Endothelial cell of umbilical vein (primary cell): ENCODE measurements around the gene CDH11. TPM values are rescaled to one million over a fixed set of nuclear protein-coding genes. Genes with fewer than 3 reads are reported as not detected.

Experiments
- BruUV-seq: library from RNA; stranded (reverse); fragments of 400-500 nt; replicated peaks from 2 replicates; lab custom pipeline; 2021; lab: Mats Ljungman, UMichigan
- CTCF ChIA-PET: fragments of 300-600, 350-600 bp; sonication (Branson Sonifier 250); formaldehyde crosslinking; loops from one replicate; lab custom pipeline; 2021; ENCODE audit warnings: antibody characterized with exemption, inconsistent platforms; lab: Charles Lee
- POLR2A ChIA-PET: fragments of 300-600, 350-600 bp; sonication (Branson Sonifier 250); formaldehyde crosslinking; loops from one replicate; lab custom pipeline; 2021; ENCODE audit warnings: antibody characterized with exemption, inconsistent platforms; lab: Charles Lee
- DNase-seq: peaks from one replicate; pipeline ENCODE4 v3.0.0-alpha.2; 2011; ENCODE audit warnings: low read depth, low spot score
- FAIRE-seq: peaks from 2 replicates; lab custom pipeline; 2011; peaks lifted over from hg19 to GRCh38; lab: Jason Lieb, UNC
- H2AFZ ChIP-seq: 2 replicates; pipeline ENCODE4 v1.6.0; 2012; ENCODE audit warnings: low read depth, low read length, control low read depth, inconsistent platforms
- H3K27ac ChIP-seq: 2 replicates; pipeline ENCODE4 v1.5.1; 2011; ENCODE audit warnings: low read depth, mild to moderate bottlenecking, control low read depth, low read length, moderate library complexity; ENCODE audit not compliant: insufficient read depth
- H3K27me3 ChIP-seq, 2 experiments: 2 replicates each; pipeline versions ENCODE4 v1.6.0 to v1.6.1; 2011; ENCODE audit warnings: low read length in 2 of 2, mixed read lengths in 1 of 2; ENCODE audit not compliant: control insufficient read depth in 2 of 2, insufficient read depth in 2 of 2
- H3K36me3 ChIP-seq, 2 experiments: 2 replicates in 1 of 2; 3 replicates in 1 of 2; pipeline ENCODE4 v1.5.1; 2011; ENCODE audit warnings: low read length in 2 of 2, mild to moderate bottlenecking in 1 of 2, moderate library complexity in 1 of 2; ENCODE audit not compliant: control insufficient read depth in 2 of 2, insufficient read depth in 2 of 2; ENCODE audit errors: extremely low read depth in 1 of 2
- H3K4me1 ChIP-seq: 3 replicates; pipeline ENCODE4 v1.5.1; 2011; ENCODE audit warnings: mild to moderate bottlenecking, low read length; ENCODE audit not compliant: control insufficient read depth, insufficient read depth; ENCODE audit errors: extremely low read depth
- H3K4me2 ChIP-seq: 2 replicates; pipeline ENCODE4 v1.6.1; 2011; ENCODE audit warnings: low read length, control low read depth, mixed read lengths; ENCODE audit not compliant: insufficient read depth
- H3K4me3 ChIP-seq, 3 experiments: fragments of 200-600 bp in 1 of 3; sonication (generic), shearing (Covaris generic) in 1 of 3; replicated peaks in 1 of 3; 2 replicates each; pipeline ENCODE4 v1.5.1; 2011 to 2016; ENCODE audit warnings: control low read depth in 3 of 3, low read length in 3 of 3, mild to moderate bottlenecking in 2 of 3, inconsistent platforms in 1 of 3, low read depth in 1 of 3, moderate library complexity in 1 of 3; ENCODE audit not compliant: insufficient read depth in 1 of 3
- H3K79me2 ChIP-seq: 2 replicates; pipeline ENCODE4 v1.6.0; 2012; ENCODE audit warnings: low read length, inconsistent platforms; ENCODE audit not compliant: control insufficient read depth, insufficient read depth
- H3K9ac ChIP-seq: replicated peaks from 2 replicates; pipeline ENCODE3; 2011; ENCODE audit warnings: low read length, control low read depth; ENCODE audit not compliant: insufficient read depth; ENCODE audit errors: extremely low read depth
- H3K9me1 ChIP-seq: replicated peaks from 3 replicates; pipeline ENCODE4 v1.6.0; 2011; ENCODE audit warnings: mild to moderate bottlenecking, low read length; ENCODE audit not compliant: control insufficient read depth, insufficient read depth; ENCODE audit errors: extremely low read depth
- H3K9me3 ChIP-seq: replicated peaks from 2 replicates; pipeline ENCODE4 v1.5.1; 2012; ENCODE audit warnings: low read length, inconsistent platforms; ENCODE audit not compliant: control insufficient read depth, insufficient read depth
- H4K20me1 ChIP-seq: replicated peaks from 2 replicates; pipeline ENCODE3; 2011; ENCODE audit warnings: mild to moderate bottlenecking, low read length; ENCODE audit not compliant: control insufficient read depth, insufficient read depth; ENCODE audit errors: extremely low read depth
- EZH2 ChIP-seq: IDR thresholded peaks from 2 replicates; pipeline ENCODE4 v1.6.1; 2012; ENCODE audit warnings: borderline replicate concordance, low read depth, mild to moderate bottlenecking, moderate library complexity, low read length, inconsistent platforms; ENCODE audit not compliant: severe bottlenecking
- FOS ChIP-seq: IDR thresholded peaks from 2 replicates; pipeline ENCODE4 v1.6.1; 2011; ENCODE audit warnings: mild to moderate bottlenecking, low read length, moderate library complexity, borderline replicate concordance; ENCODE audit not compliant: insufficient read depth
- GATA2 ChIP-seq: IDR thresholded peaks from 2 replicates; pipeline ENCODE4 v1.7.0; 2011; ENCODE audit warnings: low read depth, mild to moderate bottlenecking, moderate library complexity, mixed read lengths, low read length; ENCODE audit not compliant: insufficient read length, insufficient read depth
- JUN ChIP-seq: IDR thresholded peaks from 2 replicates; pipeline ENCODE4 v1.6.1; 2011; ENCODE audit warnings: borderline replicate concordance, low read depth; ENCODE audit not compliant: insufficient read length, insufficient read depth
- MAX ChIP-seq: IDR thresholded peaks from 2 replicates; pipeline ENCODE4 v1.6.1; 2011; ENCODE audit not compliant: insufficient read depth, insufficient read length
- MYC ChIP-seq: IDR thresholded peaks from one replicate; pipeline ENCODE4 v1.6.1; 2011; ENCODE audit warnings: mild to moderate bottlenecking, low read depth, low read length
- POLR2A ChIP-seq: IDR thresholded peaks from 2 replicates; pipeline ENCODE4 v1.6.1; 2012; ENCODE audit warnings: low read depth, mild to moderate bottlenecking, control low read depth, low read length
- POLR2AphosphoS5 ChIP-seq: IDR thresholded peaks from 2 replicates; pipeline ENCODE4 v1.6.1; 2012; ENCODE audit warnings: low read depth, mild to moderate bottlenecking, control low read depth, low read length, moderate library complexity; ENCODE audit not compliant: insufficient read depth
- dilution Hi-C: fragments of 300-500 bp; cut with MboI; formaldehyde crosslinking; loops from one replicate; pipeline ENCODE4 v1.15.0; 2019; ENCODE audit warnings: low sequenced_read_pairs; ENCODE audit not compliant: extremely low pct_ligation_motif_present
- intact Hi-C: fragments of 100-400 bp; cut with micrococcal nuclease; formaldehyde crosslinking; loops from one replicate; pipeline ENCODE4 v1.10.0; 2022
- polyA plus RNA-seq, 4 experiments: library from polyadenylated mRNA; depleted of rRNA in 3 of 4; stranded (reverse) in 3 of 4; unstranded in 1 of 4; fragments of >200 nt; gene quantifications; 2 replicates each; pipeline versions ENCODE4 v1.2.1 to v1.2.3, GENCODE V29; 2011 to 2012; ENCODE audit warnings: missing spikeins in 1 of 4
- total RNA-seq: library from RNA; stranded (reverse); gene quantifications from 2 replicates; pipeline ENCODE4 v1.2.3, GENCODE V29; 2021
- TF ChIP-seq, protein P1 (sequence below), 2 donors: IDR thresholded peaks; 1 replicate in 1 of 2; 2 replicates in 1 of 2; pipeline ENCODE4 v1.5.1; 2011; ENCODE audit warnings: low read length in 2 of 2, mild to moderate bottlenecking in 2 of 2, moderate library complexity in 2 of 2, control low read depth in 1 of 2, inconsistent platforms in 1 of 2, low read depth in 1 of 2; ENCODE audit not compliant: insufficient read depth in 1 of 2; ENCODE audit errors: extremely low read depth in 1 of 2

CDH11 gene
- total and polyA plus RNA-seq, 2 donors (not counting 3 experiments of a cell fraction or from before 2014, with no cell fraction given): 30.4 to 32.7 TPM

- H3K9me3 ChIP-seq: no peaks in the 10 kb centered on the region
- no peaks in the 10 kb centered on the region for H3K79me2 ChIP-seq
- ChIA-PET CTCF (no interaction called here), POLR2A (no interaction called here)
- H3K27ac ChIP-seq: no peak overlapping the region
- TF ChIP-seq POLR2AphosphoS5 (no peak), MYC (no peak), GATA2 (no peak), JUN (no peak), FOS (no peak), MAX (no peak), POLR2A (no peak), EZH2 (no peak)
- TF ChIP-seq, protein P1, sequence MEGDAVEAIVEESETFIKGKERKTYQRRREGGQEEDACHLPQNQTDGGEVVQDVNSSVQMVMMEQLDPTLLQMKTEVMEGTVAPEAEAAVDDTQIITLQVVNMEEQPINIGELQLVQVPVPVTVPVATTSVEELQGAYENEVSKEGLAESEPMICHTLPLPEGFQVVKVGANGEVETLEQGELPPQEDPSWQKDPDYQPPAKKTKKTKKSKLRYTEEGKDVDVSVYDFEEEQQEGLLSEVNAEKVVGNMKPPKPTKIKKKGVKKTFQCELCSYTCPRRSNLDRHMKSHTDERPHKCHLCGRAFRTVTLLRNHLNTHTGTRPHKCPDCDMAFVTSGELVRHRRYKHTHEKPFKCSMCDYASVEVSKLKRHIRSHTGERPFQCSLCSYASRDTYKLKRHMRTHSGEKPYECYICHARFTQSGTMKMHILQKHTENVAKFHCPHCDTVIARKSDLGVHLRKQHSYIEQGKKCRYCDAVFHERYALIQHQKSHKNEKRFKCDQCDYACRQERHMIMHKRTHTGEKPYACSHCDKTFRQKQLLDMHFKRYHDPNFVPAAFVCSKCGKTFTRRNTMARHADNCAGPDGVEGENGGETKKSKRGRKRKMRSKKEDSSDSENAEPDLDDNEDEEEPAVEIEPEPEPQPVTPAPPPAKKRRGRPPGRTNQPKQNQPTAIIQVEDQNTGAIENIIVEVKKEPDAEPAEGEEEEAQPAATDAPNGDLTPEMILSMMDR (IDR thresholded peaks at IDR 0.05; ENCODE audit: extremely low read depth in 1 of 2, insufficient read depth in 1 of 2, low read depth in 1 of 2, low read length in 2 of 2): no peak
- no peaks in the 10 kb centered on the region for H3K9me1 ChIP-seq
- no peaks in the 10 kb centered on the region for H3K36me3 ChIP-seq
- dilution Hi-C loops (no loop called here), intact Hi-C loops (no loop called here)
- no peak overlapping the region for H3K9ac ChIP-seq
- no peak overlapping the region for H3K4me3 ChIP-seq
- H3K27me3 ChIP-seq: no peaks in the 10 kb centered on the region
- FAIRE-seq (no peak), DNase-seq (no peak)
- H2AFZ ChIP-seq: no peak overlapping the region
- H3K4me2 ChIP-seq: no peak overlapping the region
- no peaks in the 10 kb centered on the region for H3K4me1 ChIP-seq
- no TSS peak for BruUV-seq
- no peaks in the 10 kb centered on the region for H4K20me1 ChIP-seq
Observed at GRCh38 chr16:65057184-65057583, 64.7 kb downstream of the CDH11 start.
